ENCODE measurements around the gene CPVL. TPM values are rescaled to one million over a fixed set of nuclear protein-coding genes. Genes with fewer than 3 reads are reported as not detected.

The CPVL gene
- polyA plus RNA-seq, 3 donors, result 410 to 1,111 (median 1,108) TPM

DNA sequence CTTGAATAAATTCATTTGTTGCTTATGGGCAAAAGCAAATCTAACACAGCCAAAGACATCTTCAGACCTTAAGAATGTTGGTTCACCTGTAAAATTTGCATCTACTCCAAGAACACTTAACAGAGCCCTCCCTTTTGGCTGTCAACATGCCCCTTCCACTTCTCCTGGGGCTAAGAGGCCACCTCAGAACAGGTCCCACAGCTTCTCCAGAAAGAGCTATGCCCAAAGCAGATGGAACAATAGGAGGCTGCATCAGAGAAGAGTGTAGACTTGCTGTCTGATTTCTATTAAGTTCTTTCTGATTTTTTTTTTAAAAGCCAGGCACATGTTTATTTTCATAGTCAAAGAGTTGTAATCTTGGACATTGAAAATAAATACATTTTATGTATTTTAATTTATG is 162.1 kb downstream of the CPVL start:
- H3K9ac ChIP-seq (ENCODE audit: insufficient read depth, low read length, poor library complexity, severe bottlenecking), result no peak overlapping the region
- H3K9me3 Mint-ChIP-seq, result no peaks in the 10 kb centered on the region
- peaks cover 54% of the 10 kb centered on the region for H3K4me1 Mint-ChIP-seq
- H3K9me3 ChIP-seq (replicated peaks in 1 of 2; ENCODE audit: control insufficient read depth in 1 of 2, insufficient read depth in 1 of 2, low read length in 2 of 2), result no peaks in the 10 kb centered on the region
- H4K20me1 ChIP-seq (ENCODE audit: insufficient read depth, low read length), result no peaks in the 10 kb centered on the region
- peaks cover 0 to 2% of the 10 kb centered on the region in 2 donors for H3K36me3 Mint-ChIP-seq
- H2AFZ ChIP-seq (ENCODE audit: insufficient read depth, low read depth, low read length, poor library complexity, severe bottlenecking), result no peak overlapping the region
- H3K4me1 ChIP-seq (ENCODE audit: control insufficient read depth in 1 of 2, insufficient read depth in 2 of 2, low read length in 2 of 2), result peaks cover 48 to 53% of the 10 kb centered on the region in 2 donors
- H3K27ac ChIP-seq (ENCODE audit: low read depth in 1 of 2, low read length in 2 of 2), result no peak overlapping the region
- no peak overlapping the region for H3K4me3 Mint-ChIP-seq
- no peaks in the 10 kb centered on the region for H3K36me3 ChIP-seq (replicated peaks in 1 of 2; ENCODE audit: control insufficient read depth in 1 of 2, insufficient read depth in 2 of 2, low read length in 2 of 2)
- DNase-seq, result no peak
- H3K27ac Mint-ChIP-seq, result peak overlapping the region in 3 of 7 donors; percentile 47 to 84 (median 71)
- H3K4me3 ChIP-seq (replicated peaks in 1 of 3; ENCODE audit: low read depth in 2 of 3, low read length in 3 of 3), result no peak overlapping the region
- peaks cover 0 to 5% (median 3%) of the 10 kb centered on the region in 3 donors for H3K27me3 Mint-ChIP-seq (ENCODE audit: low read depth in 3 of 3)
- no peaks in the 10 kb centered on the region for H3K27me3 ChIP-seq (ENCODE audit: control insufficient read depth in 2 of 2, insufficient read depth in 2 of 2, low read length in 2 of 2)
- no peak overlapping the region for H3K4me2 ChIP-seq (replicated peaks; ENCODE audit: extremely low read depth, low read length, poor library complexity, severe bottlenecking)
- intact Hi-C loops (cut with micrococcal nuclease), result no loop called here
- H3K79me2 ChIP-seq (ENCODE audit: insufficient read depth, low read length), result no peaks in the 10 kb centered on the region
- TF ChIP-seq, protein P1, sequence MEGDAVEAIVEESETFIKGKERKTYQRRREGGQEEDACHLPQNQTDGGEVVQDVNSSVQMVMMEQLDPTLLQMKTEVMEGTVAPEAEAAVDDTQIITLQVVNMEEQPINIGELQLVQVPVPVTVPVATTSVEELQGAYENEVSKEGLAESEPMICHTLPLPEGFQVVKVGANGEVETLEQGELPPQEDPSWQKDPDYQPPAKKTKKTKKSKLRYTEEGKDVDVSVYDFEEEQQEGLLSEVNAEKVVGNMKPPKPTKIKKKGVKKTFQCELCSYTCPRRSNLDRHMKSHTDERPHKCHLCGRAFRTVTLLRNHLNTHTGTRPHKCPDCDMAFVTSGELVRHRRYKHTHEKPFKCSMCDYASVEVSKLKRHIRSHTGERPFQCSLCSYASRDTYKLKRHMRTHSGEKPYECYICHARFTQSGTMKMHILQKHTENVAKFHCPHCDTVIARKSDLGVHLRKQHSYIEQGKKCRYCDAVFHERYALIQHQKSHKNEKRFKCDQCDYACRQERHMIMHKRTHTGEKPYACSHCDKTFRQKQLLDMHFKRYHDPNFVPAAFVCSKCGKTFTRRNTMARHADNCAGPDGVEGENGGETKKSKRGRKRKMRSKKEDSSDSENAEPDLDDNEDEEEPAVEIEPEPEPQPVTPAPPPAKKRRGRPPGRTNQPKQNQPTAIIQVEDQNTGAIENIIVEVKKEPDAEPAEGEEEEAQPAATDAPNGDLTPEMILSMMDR (IDR thresholded peaks at IDR 0.05), result no peak

DNA sequence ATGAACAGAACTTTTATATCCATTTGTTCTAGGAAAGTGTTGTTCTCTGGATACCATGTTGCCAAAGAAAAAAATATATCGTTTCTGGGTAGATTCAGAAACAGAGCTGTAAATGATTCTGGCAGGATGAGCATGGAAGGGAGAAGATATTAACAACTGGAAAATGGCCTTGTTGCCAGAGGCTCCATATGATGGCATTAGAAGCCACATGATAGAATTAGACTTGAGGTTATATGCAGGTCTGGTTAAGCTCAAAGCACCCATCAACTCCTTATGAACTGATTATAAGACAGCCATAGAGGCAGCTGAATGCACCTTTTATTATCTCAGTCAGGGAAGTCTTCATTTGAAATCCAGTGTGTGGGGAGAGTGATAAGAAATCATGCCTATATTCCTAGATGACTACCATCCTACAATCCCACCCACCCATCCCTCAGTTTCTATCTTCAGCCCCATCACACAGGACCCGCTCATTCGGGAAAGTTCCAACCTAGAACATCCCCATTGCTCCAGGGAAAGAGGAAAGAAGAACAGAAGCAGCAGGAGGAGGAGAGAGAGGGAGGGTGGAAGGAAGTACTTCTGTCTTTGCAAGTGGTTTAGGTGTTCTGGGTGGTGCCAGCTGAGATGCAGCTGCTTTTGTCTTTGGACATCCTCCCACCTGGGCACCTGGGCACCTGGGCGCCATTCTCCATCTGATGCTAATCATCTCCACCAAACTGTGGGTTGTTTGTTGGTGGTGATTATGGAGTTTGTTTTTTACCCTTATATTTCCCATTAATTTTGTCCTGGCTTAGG is 162.7 kb downstream of the CPVL start:
- Histone ChIP-seq H3K9me3 (replicated peaks in 1 of 2; ENCODE audit: control insufficient read depth in 1 of 2, insufficient read depth in 1 of 2, low read length in 2 of 2) (no peaks in the 10 kb centered on the region), H3K4me1 (ENCODE audit: control insufficient read depth in 1 of 2, insufficient read depth in 2 of 2, low read length in 2 of 2) (peaks cover 48 to 49% of the 10 kb centered on the region in 2 donors), H3K4me2 (replicated peaks; ENCODE audit: extremely low read depth, low read length, poor library complexity, severe bottlenecking) (no peak overlapping the region), H4K20me1 (ENCODE audit: insufficient read depth, low read length) (no peaks in the 10 kb centered on the region), H2AFZ (ENCODE audit: insufficient read depth, low read depth, low read length, poor library complexity, severe bottlenecking) (no peak overlapping the region), H3K79me2 (ENCODE audit: insufficient read depth, low read length) (no peaks in the 10 kb centered on the region), H3K36me3 (replicated peaks in 1 of 2; ENCODE audit: control insufficient read depth in 1 of 2, insufficient read depth in 2 of 2, low read length in 2 of 2) (no peaks in the 10 kb centered on the region), H3K27me3 (ENCODE audit: control insufficient read depth in 2 of 2, insufficient read depth in 2 of 2, low read length in 2 of 2) (no peaks in the 10 kb centered on the region), H3K27ac (ENCODE audit: low read depth in 1 of 2, low read length in 2 of 2) (no peak overlapping the region), H3K9ac (ENCODE audit: insufficient read depth, low read length, poor library complexity, severe bottlenecking) (no peak overlapping the region), H3K4me3 (replicated peaks in 1 of 3; ENCODE audit: low read depth in 2 of 3, low read length in 3 of 3) (no peak overlapping the region)
- intact Hi-C loops (cut with micrococcal nuclease), result no loop called here
- 70% methylated on average over 1 of the region's 4 CpGs for WGBS (ENCODE audit: insufficient coverage)
- Mint-ChIP-seq H3K4me3 (no peak overlapping the region), H3K4me1 (peaks cover 50% of the 10 kb centered on the region), H3K27me3 (ENCODE audit: low read depth in 3 of 3) (peaks cover 0 to 5% (median 5%) of the 10 kb centered on the region in 3 donors), H3K36me3 (peaks cover 0 to 2% of the 10 kb centered on the region in 2 donors), H3K9me3 (peaks cover 0 to 2% (median 0%) of the 10 kb centered on the region in 7 donors), H3K27ac (peak overlapping the region in 1 of 7 donors; percentile 36)
- TF ChIP-seq, protein P1 (IDR thresholded peaks at IDR 0.05), result no peak
- DNase-seq, result no peak

All from CD14-positive monocyte (primary cell).